ENCODE measurements around the gene ZBTB1. TPM values are rescaled to one million over a fixed set of nuclear protein-coding genes. Genes with fewer than 3 reads are reported as not detected.
A peak's percentile ranks its signal among the peaks of the same experiment; 100 is the strongest.

Gene ZBTB1
- total and polyA plus RNA-seq, 9 of the 15 experiments (the other 6 are each of a cell fraction or from before 2014, with no cell fraction given), result 2.3 to 16.5 (median 9.0) TPM

DNA sequence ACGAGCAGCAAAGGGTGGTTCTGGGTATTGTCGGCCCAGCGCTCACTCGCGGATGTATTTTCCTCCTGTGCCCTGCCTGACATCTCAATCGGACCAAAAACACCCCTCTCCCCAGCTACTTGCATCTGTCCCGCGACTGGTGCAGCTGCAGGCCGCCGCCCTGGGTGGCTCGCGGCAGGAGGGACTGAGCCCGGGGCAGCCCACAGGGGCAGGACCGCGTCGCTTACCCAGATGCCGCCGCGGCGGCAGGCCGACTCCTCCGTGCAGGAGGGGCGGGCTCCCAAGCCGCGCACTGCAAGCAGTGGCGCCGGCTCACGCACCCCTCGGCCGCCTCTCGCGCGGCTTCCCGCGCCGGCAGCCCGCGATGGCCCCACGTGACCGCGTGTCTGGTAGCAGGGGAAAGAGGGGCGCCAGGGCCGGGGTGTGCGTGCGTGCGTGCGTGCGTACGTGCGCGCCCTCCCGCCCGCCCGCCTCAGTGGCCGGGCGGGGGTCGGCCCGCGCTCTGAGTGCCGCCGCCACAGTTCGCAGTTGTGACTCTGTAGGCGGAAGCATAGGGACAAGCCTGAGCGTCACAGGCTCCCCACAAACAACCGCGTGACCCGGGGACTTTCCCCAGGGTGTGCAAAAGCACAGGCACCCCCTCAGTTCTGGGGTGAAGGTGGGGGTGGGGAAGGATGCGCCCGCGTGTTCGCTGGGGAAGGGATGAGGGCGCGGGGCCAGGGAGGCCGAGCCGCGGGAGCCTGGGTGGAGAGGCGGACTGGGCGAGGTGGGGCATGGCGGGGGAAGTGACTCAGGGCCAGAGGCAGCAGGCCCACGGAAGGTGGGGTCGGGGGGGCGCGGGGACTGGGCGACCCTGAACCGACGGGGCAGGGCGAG is 898 bp upstream of the ZBTB1 start, which contains the start of gene ZBTB25 (continued):
- TF ChIP-seq EP400 (IDR thresholded peaks at IDR 0.05) (peak; percentile 51), STAT5B (CRISPR knock-in tag; IDR thresholded peaks at IDR 0.05) (no peak), MTA2 (IDR thresholded peaks at IDR 0.05; ENCODE audit: low read depth) (no peak), ZNF589 (CRISPR knock-in tag; IDR thresholded peaks at IDR 0.05; ENCODE audit: low read depth) (peak; percentile 56; the same call in 1 of the 2 replicates), SIN3B (IDR thresholded peaks at IDR 0.05; ENCODE audit: low read depth) (0 out of 2 replicates have a peak, but pooled peaks have one; percentile 19), ATF1 (CRISPR knock-in tag; IDR thresholded peaks at IDR 0.05) (no peak), ATF1 (tag; IDR thresholded peaks at IDR 0.05) (peak; percentile 8; the same call in 1 of the 2 replicates), ZNF586 (CRISPR knock-in tag; conservative IDR thresholded peaks at IDR 0.05) (no peak), NBN (IDR thresholded peaks at IDR 0.05; ENCODE audit: low read depth) (no peak), ETV6 (IDR thresholded peaks at IDR 0.05; ENCODE audit: borderline replicate concordance in 1 of 2, low read depth in 2 of 2, low read length in 1 of 2) (no peak), ETV6 (CRISPR knock-in tag; IDR thresholded peaks at IDR 0.05; ENCODE audit: borderline replicate concordance) (no peak), ILK (tag; IDR thresholded peaks at IDR 0.05; ENCODE audit: borderline replicate concordance, low read depth) (no peak), YBX1 (IDR thresholded peaks at IDR 0.05) (no peak), ZC3H4 (CRISPR knock-in tag; IDR thresholded peaks at IDR 0.05; ENCODE audit: borderline replicate concordance) (0 out of 2 replicates have a peak, but pooled peaks have one; percentile 76), ZNF347 (CRISPR knock-in tag; IDR thresholded peaks at IDR 0.05; ENCODE audit: low read depth) (no peak), ELF4 (CRISPR knock-in tag; IDR thresholded peaks at IDR 0.05) (0 out of 2 replicates have a peak, but pooled peaks have one; percentile 13), PRPF4 (IDR thresholded peaks at IDR 0.05; ENCODE audit: insufficient read depth, low read depth, low read length, poor library complexity, severe bottlenecking) (no peak)
- TF ChIP-seq, protein P1, sequence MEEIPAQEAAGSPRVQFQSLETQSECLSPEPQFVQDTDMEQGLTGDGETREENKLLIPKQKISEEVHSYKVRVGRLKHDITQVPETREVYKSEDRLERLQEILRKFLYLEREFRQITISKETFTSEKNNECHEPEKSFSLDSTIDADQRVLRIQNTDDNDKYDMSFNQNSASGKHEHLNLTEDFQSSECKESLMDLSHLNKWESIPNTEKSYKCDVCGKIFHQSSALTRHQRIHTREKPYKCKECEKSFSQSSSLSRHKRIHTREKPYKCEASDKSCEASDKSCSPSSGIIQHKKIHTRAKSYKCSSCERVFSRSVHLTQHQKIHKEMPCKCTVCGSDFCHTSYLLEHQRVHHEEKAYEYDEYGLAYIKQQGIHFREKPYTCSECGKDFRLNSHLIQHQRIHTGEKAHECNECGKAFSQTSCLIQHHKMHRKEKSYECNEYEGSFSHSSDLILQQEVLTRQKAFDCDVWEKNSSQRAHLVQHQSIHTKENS (CRISPR knock-in tag; IDR thresholded peaks at IDR 0.05), result no peak
- TF ChIP-seq, protein P2, sequence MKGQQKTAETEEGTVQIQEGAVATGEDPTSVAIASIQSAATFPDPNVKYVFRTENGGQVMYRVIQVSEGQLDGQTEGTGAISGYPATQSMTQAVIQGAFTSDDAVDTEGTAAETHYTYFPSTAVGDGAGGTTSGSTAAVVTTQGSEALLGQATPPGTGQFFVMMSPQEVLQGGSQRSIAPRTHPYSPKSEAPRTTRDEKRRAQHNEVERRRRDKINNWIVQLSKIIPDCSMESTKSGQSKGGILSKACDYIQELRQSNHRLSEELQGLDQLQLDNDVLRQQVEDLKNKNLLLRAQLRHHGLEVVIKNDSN (CRISPR knock-in tag; IDR thresholded peaks at IDR 0.05), result peak; percentile 89
